CD4-positive, alpha-beta T cell treated with Interleukin-4 for 1 hour (primary cell): ENCODE results near the gene LTBP1.

Experiments
- DNase-seq, 2 donors: peaks; one replicate each; pipeline ENCODE4 v3.0.0-alpha.2; 2020 to 2022

The LTBP1 gene

GRCh38 chr2:33443274-33443829 is 496.6 kb downstream of the LTBP1 start:
- DNase-seq = no peak

DNA sequence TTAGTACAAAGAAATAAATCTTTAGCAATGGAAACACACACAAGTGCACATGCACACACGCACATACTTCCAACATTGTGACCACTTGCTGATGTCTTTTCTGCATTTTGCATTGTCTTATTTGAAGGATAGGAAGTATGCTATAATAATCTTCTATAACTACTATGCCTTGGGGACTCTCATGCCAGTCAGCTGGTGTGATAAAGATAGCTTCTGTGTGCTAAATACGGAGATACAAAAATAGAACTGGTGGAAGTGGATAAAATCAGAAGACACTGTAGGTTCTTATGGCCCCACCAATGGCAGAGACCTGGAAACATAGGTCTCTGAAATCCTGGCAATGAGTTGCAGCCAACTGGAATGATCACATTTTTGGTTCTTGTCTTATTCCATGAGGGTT is 498.2 kb downstream of the LTBP1 start:
- DNase-seq = no peak

GRCh38 chr2:33448220-33448899 is 501.6 kb downstream of the LTBP1 start:
- DNase-seq = no peak
